Left lung (tissue), 10 donors: ENCODE measurements around the gene LTBP1. TPM values are rescaled to one million over a fixed set of nuclear protein-coding genes. Genes with fewer than 3 reads are reported as not detected.
"Not testable (repeated sequence)": the region's sequence is repeated elsewhere in the genome, so short reads cannot be mapped to it uniquely, and the experiment has no call there.

ENCODE experiments used
- ATAC-seq: fragments of 200-7000 bp; cut with Tn5 transposase; one replicate; pipeline ENCODE4 v1.9.1; 2020; ENCODE audit warnings: moderate library complexity
- DNase-seq, 4 donors: peaks; one replicate each; pipeline ENCODE4 v3.0.0-alpha.2; 2013 to 2020
- H3K27ac ChIP-seq, 2 donors: fragments of 200-600 bp; sonication (generic) in 1 of 2; one replicate each; pipeline versions ENCODE4 v1.5.0 to v1.8.0; 2020 to 2021
- H3K27me3 ChIP-seq, 2 donors: fragments of 200-600 bp; sonication (generic) in 1 of 2; one replicate each; pipeline versions ENCODE4 v1.5.0 to v1.8.0; 2020 to 2021
- H3K36me3 ChIP-seq, 2 donors: fragments of 200-600 bp; sonication (generic) in 1 of 2; one replicate each; pipeline versions ENCODE4 v1.5.0 to v1.8.0; 2020 to 2021
- H3K4me1 ChIP-seq, 2 donors: fragments of 200-600 bp; one replicate each; pipeline ENCODE4 v1.8.0; 2021
- H3K4me3 ChIP-seq, 2 donors: fragments of 200-600 bp; sonication (generic) in 1 of 2; one replicate each; pipeline versions ENCODE4 v1.5.0 to v1.8.0; 2020 to 2021; ENCODE audit warnings: mild to moderate bottlenecking in 1 of 2
- H3K9me3 ChIP-seq, 2 donors: fragments of 200-600 bp; sonication (generic) in 1 of 2; one replicate each; pipeline versions ENCODE4 v1.5.0 to v1.8.0; 2020 to 2021
- intact Hi-C, 2 donors: fragments of 100-400 bp; cut with DNase I; formaldehyde crosslinking; loops; one replicate each; pipeline versions ENCODE4 v1.11.2 to v1.14.2; 2022
- polyA plus RNA-seq, 6 donors: library from polyadenylated mRNA; unstranded; fragments of 120-200 nt; gene quantifications; one replicate each; pipeline ENCODE4 v1.2.1, GENCODE V29; 2013; ENCODE audit not compliant: insufficient read length in 6 of 6
- total RNA-seq, 2 donors: library from RNA; stranded (reverse); fragmentation: NEBNext Ultra II Directional; extraction: Animal tissue kit (Norgen Biotek cat#: 25700); gene quantifications; one replicate each; pipeline ENCODE4 v1.2.1, GENCODE V29; 2021
- TF ChIP-seq, protein P1 (sequence below), 2 donors: fragments of 200-600 bp; sonication (generic) in 1 of 2; IDR thresholded peaks; one replicate each; pipeline versions ENCODE4 v1.5.0 to v1.8.0; 2021; ENCODE audit warnings: antibody characterized with exemption in 2 of 2
- donor health status: DM: no; HTN: yes; CAD: no.
- donor health status: DM: no; HTN: no; CAD: no.

The LTBP1 gene
- total and polyA plus RNA-seq, 8 donors = 35.4 to 81.2 (median 50.9) TPM

DNA sequence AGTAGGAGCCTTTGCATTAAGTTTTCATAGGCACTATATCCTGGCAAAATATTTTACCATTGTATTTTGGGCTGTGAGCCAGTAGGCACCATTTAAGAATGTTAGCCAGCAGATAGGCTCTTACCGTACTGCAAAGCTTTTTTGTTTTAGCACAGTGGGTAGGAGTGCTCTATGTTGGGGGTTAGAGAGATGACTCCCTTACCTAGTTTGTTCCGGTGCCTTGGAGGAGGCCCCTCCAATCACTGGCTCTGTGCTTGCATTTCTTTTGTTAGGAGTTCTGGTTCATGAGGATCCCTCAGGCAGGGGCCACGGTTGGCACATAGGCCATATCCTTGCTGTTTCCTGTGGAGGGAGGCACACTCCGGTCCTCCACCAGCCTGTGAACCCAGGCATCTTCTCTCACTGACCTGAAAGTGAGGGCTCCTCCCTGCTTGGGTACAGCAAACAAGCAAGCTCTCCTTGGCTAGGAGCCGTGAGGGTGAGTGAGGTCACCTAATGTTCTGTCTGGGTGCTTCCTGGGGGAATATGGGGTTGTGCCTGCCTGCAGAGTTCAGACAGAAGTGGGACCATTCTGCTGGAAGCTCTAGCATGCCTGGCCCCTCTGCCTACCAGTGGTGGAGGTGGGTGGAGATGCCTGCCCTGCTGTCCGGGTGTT is 29.8 kb downstream of the LTBP1 start:
- Histone ChIP-seq H3K36me3 (no peaks in the 10 kb centered on the region), H3K4me1 (no peaks in the 10 kb centered on the region), H3K9me3 (no peaks in the 10 kb centered on the region), H3K27ac (no peak overlapping the region), H3K27me3 (no peaks in the 10 kb centered on the region), H3K4me3 (no peak overlapping the region)
- ATAC-seq (no peak), DNase-seq (no peak)
- intact Hi-C loops = no loop called here
- TF ChIP-seq, protein P1, sequence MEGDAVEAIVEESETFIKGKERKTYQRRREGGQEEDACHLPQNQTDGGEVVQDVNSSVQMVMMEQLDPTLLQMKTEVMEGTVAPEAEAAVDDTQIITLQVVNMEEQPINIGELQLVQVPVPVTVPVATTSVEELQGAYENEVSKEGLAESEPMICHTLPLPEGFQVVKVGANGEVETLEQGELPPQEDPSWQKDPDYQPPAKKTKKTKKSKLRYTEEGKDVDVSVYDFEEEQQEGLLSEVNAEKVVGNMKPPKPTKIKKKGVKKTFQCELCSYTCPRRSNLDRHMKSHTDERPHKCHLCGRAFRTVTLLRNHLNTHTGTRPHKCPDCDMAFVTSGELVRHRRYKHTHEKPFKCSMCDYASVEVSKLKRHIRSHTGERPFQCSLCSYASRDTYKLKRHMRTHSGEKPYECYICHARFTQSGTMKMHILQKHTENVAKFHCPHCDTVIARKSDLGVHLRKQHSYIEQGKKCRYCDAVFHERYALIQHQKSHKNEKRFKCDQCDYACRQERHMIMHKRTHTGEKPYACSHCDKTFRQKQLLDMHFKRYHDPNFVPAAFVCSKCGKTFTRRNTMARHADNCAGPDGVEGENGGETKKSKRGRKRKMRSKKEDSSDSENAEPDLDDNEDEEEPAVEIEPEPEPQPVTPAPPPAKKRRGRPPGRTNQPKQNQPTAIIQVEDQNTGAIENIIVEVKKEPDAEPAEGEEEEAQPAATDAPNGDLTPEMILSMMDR (IDR thresholded peaks at IDR 0.05) = no peak

DNA sequence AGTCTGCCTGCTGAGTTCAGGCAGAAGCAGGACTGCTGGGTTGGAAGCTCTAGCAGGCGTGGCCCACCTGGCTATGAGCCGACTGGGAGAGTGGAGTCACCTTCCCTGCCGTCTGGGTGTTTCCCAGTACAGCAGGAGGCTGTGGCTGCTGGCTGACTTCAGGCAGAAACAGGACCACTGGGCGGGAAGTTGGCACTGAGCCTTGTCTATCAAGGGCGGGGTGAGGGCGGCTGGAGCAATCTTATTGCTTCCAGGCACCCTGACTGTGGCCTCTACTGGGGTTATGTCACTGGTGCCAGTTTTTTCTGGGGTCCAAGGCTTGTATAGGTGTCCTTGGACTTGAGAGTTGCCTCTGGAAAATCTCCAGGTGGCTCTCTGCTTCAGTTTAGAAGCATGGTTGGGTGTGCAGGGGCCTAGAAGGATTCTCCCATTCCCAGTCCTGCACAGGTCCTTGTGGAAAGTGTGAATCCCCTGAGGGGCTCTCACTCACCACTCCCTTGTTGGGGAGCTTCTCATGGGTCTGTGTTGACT is 30.5 kb downstream of the LTBP1 start:
- Histone ChIP-seq H3K36me3 (no peaks in the 10 kb centered on the region), H3K9me3 (no peaks in the 10 kb centered on the region), H3K4me3 (no peak overlapping the region), H3K27me3 (no peaks in the 10 kb centered on the region), H3K4me1 (no peaks in the 10 kb centered on the region), H3K27ac (no peak overlapping the region)
- TF ChIP-seq, protein P1 (IDR thresholded peaks at IDR 0.05) = no peak
- peak; percentile 44 for ATAC-seq
- intact Hi-C loops = no loop called here
- no peak for DNase-seq

DNA sequence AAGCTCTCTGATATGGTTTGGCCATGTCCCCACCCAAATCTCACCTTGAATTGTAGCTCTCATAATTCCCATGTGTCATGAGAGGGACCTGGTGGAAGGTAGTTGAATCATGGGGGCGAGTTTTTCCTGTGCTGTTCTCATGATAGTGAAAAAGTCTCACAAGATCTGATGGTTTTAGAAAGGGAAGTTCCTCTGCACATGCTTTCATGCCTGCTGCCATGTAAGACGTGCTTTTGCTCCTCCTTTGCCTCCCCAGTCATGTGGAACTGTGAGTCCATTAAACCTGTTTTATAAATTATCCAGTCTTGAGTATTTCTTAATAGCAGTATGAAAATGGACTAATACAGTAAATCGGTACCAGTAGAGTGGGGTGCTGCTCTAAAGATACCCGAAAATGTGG is 34.9 kb downstream of the LTBP1 start:
- ATAC-seq = no peak
- TF ChIP-seq, protein P1 (IDR thresholded peaks at IDR 0.05) = no peak

DNA sequence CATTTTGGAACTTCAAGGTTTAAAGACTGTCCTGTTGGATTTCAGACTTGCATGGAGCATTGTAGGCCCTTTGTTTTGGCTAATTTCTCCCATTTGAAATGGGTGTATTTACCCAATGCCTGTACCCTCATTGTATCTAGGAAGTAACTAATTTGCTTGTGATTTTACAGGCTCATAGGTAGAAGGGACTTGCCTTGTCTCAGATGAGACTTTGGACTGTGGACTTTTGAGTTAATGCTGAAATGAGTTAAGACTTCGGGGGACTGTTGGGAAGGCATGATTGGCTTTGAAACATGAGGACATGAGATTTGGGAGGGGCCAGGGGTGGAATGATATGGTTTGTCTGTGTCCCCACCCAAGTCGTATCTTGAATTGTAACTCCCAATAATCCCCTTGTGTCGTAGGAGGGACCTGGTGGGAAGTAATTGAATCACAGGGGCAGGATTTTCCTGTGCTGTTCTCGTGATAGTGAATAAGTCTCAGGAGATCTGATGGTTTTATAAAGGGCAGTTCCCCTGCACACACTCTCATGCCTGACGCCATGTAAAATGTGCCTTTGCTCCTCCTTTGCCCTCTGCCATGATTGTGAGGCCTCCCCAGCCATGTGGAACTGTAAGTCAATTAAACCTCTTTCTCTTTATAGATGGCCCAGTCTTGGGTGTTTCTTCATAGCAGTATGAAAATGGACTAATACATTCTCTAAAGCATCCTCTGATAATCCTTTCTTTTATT is 36.6 kb downstream of the LTBP1 start:
- intact Hi-C loops, DNase-seq, ATAC-seq, H3K4me3 ChIP-seq, H3K27me3 ChIP-seq, H3K4me1 ChIP-seq, H3K27ac ChIP-seq, H3K36me3 ChIP-seq, H3K9me3 ChIP-seq: not testable (repeated sequence)

More for the DNA sequence above, 34.9 kb downstream of the LTBP1 start:
- DNase-seq = no peak
- intact Hi-C loops = no loop called here
- no peaks in the 10 kb centered on the region for H3K4me1 ChIP-seq
- no peak overlapping the region for H3K4me3 ChIP-seq
- no peaks in the 10 kb centered on the region for H3K9me3 ChIP-seq
- H3K36me3 ChIP-seq = no peaks in the 10 kb centered on the region
- no peak overlapping the region for H3K27ac ChIP-seq
- H3K27me3 ChIP-seq = no peaks in the 10 kb centered on the region

DNA sequence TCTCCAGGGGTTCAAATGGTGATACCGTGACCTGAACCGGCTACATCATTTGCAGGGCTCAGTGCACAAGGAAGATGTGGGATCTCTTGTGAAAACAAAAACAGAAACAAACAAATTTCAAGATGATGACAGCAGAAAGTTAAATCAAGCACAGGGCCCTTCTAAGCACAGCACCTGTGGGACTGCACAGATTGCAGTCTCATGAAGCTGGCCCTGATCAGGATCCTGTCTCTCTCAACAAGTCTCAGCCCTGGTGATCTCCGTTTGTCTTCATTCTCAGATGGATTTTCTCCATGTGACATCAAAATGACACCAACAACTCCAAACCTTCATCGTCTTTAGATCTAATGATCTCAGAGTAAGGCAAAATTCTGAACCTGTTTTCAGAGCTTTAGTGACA is 39.7 kb downstream of the LTBP1 start:
- H3K4me1 ChIP-seq = no peaks in the 10 kb centered on the region
- no peak overlapping the region for H3K27ac ChIP-seq
- DNase-seq (no peak), ATAC-seq (no peak)
- no peaks in the 10 kb centered on the region for H3K27me3 ChIP-seq
- TF ChIP-seq, protein P1 (IDR thresholded peaks at IDR 0.05) = no peak
- intact Hi-C loops = no loop called here
- H3K36me3 ChIP-seq = no peaks in the 10 kb centered on the region
- no peaks in the 10 kb centered on the region for H3K9me3 ChIP-seq
- H3K4me3 ChIP-seq = no peak overlapping the region
